WTC11 (cell line): ENCODE measurements around the gene LYST. TPM values are rescaled to one million over a fixed set of nuclear protein-coding genes. Genes with fewer than 3 reads are reported as not detected.
A peak's percentile ranks its signal among the peaks of the same experiment; 100 is the strongest.

Experiments used
- ATAC-seq: fragments of 200-7000 bp; cut with Tn5 transposase; 2 replicates; pipeline ENCODE4 v1.10.0; 2021; ENCODE audit warnings: mild to moderate bottlenecking, moderate library complexity
- CTCF ChIA-PET: fragments of 300-600 bp; sonication (Branson Sonifier 250); formaldehyde crosslinking; loops from one replicate; lab custom pipeline; 2021; ENCODE audit warnings: antibody characterized with exemption; lab: Charles Lee
- POLR2A ChIA-PET: fragments of 350-600 bp; sonication (Branson Sonifier 250); formaldehyde crosslinking; loops from one replicate; lab custom pipeline; 2021; ENCODE audit warnings: antibody characterized with exemption; lab: Charles Lee
- DNase-seq: peaks from one replicate; pipeline ENCODE4 v3.0.0; 2021; ENCODE audit warnings: low spot score
- H3K27ac Mint-ChIP-seq: 2 replicates; pipeline ENCODE4 v1.8.0; 2021; ENCODE audit warnings: mixed read lengths
- H3K27me3 Mint-ChIP-seq: 2 replicates; pipeline ENCODE4 v1.8.0; 2021; ENCODE audit warnings: low read depth, mild to moderate bottlenecking, moderate library complexity, mixed read lengths
- H3K36me3 Mint-ChIP-seq: 2 replicates; pipeline ENCODE4 v1.8.0; 2021; ENCODE audit warnings: mixed read lengths
- H3K4me1 Mint-ChIP-seq: 2 replicates; pipeline ENCODE4 v1.8.0; 2022; ENCODE audit warnings: mixed read lengths
- H3K4me3 Mint-ChIP-seq: 2 replicates; pipeline ENCODE4 v1.8.0; 2021; ENCODE audit warnings: mild to moderate bottlenecking, moderate library complexity, mixed read lengths
- H3K9me3 Mint-ChIP-seq: 2 replicates; pipeline ENCODE4 v1.8.0; 2021; ENCODE audit warnings: mixed read lengths
- CREB1 ChIP-seq: sonication (generic); formaldehyde crosslinking; IDR thresholded peaks from 2 replicates; pipeline ENCODE4 v1.8.0; 2023; ENCODE audit warnings: mild to moderate bottlenecking, missing genetic modification reagents
- CREM ChIP-seq: sonication (generic); formaldehyde crosslinking; IDR thresholded peaks from 2 replicates; pipeline ENCODE4 v1.8.1; 2022; ENCODE audit warnings: mild to moderate bottlenecking, missing genetic modification reagents, moderate library complexity
- ELF4 ChIP-seq: sonication (generic); formaldehyde crosslinking; IDR thresholded peaks from 2 replicates; pipeline ENCODE4 v1.8.1; 2022; ENCODE audit warnings: low read depth, mild to moderate bottlenecking, moderate library complexity, missing genetic modification reagents
- ESRRA ChIP-seq: sonication (generic); formaldehyde crosslinking; IDR thresholded peaks from 2 replicates; pipeline ENCODE4 v1.8.1; 2022; ENCODE audit warnings: mild to moderate bottlenecking, missing genetic modification reagents, borderline replicate concordance
- FOXP1 ChIP-seq: sonication (generic); formaldehyde crosslinking; IDR thresholded peaks from 2 replicates; pipeline ENCODE4 v1.8.0; 2022; ENCODE audit warnings: missing genetic modification reagents, mild to moderate bottlenecking, moderate library complexity, borderline replicate concordance
- GABPB1 ChIP-seq: sonication (generic); formaldehyde crosslinking; IDR thresholded peaks from 2 replicates; pipeline ENCODE4 v1.8.1; 2023; ENCODE audit warnings: mild to moderate bottlenecking, missing genetic modification reagents
- IRF2 ChIP-seq: sonication (generic); formaldehyde crosslinking; IDR thresholded peaks from 2 replicates; pipeline ENCODE4 v1.8.0; 2022; ENCODE audit warnings: low read depth, missing genetic modification reagents, borderline replicate concordance
- PRDM15 ChIP-seq: sonication (generic); formaldehyde crosslinking; IDR thresholded peaks from 2 replicates; pipeline ENCODE4 v1.8.0; 2022; ENCODE audit warnings: missing genetic modification reagents
- TEAD1 ChIP-seq: sonication (generic); formaldehyde crosslinking; IDR thresholded peaks from 2 replicates; pipeline ENCODE4 v1.8.0; 2022; ENCODE audit warnings: mild to moderate bottlenecking, missing genetic modification reagents
- ZBTB21 ChIP-seq: sonication (generic); formaldehyde crosslinking; IDR thresholded peaks from 2 replicates; pipeline ENCODE4 v1.8.1; 2023; ENCODE audit warnings: mild to moderate bottlenecking, missing genetic modification reagents, borderline replicate concordance
- total RNA-seq: library from RNA; stranded (reverse); gene quantifications from 3 replicates; pipeline ENCODE4 v1.2.3, GENCODE V29; 2021
- TF ChIP-seq, protein P1 (sequence below): sonication (generic); formaldehyde crosslinking; IDR thresholded peaks from 2 replicates; pipeline ENCODE4 v1.8.0; 2022; ENCODE audit warnings: mild to moderate bottlenecking, missing genetic modification reagents
- TF ChIP-seq, protein P2 (sequence below): sonication (generic); formaldehyde crosslinking; IDR thresholded peaks from 2 replicates; pipeline ENCODE4 v1.8.0; 2022; ENCODE audit warnings: mild to moderate bottlenecking, missing genetic modification reagents
- TF ChIP-seq, protein P3 (sequence below): fragments of 250-450 bp; sonication (Bioruptor Pico); IDR thresholded peaks from 2 replicates; pipeline ENCODE4 v1.9.0; 2021; ENCODE audit warnings: mild to moderate bottlenecking
- TF ChIP-seq, protein P4 (sequence below): sonication (generic); formaldehyde crosslinking; IDR thresholded peaks from 2 replicates; pipeline ENCODE4 v1.8.0; 2022; ENCODE audit warnings: mild to moderate bottlenecking, missing genetic modification reagents
- TF ChIP-seq, protein P5 (sequence below): fragments of 250-450 bp; sonication (Bioruptor Pico); IDR thresholded peaks from 2 replicates; pipeline ENCODE4 v1.9.0; 2021; ENCODE audit warnings: mild to moderate bottlenecking
- TF ChIP-seq, protein P6 (sequence below): sonication (generic); formaldehyde crosslinking; IDR thresholded peaks from 2 replicates; pipeline ENCODE4 v1.8.1; 2023; ENCODE audit warnings: mild to moderate bottlenecking, missing genetic modification reagents, moderate library complexity

Gene LYST
- total RNA-seq, 1 experiment from 2014 or later = 0.59 TPM

DNA sequence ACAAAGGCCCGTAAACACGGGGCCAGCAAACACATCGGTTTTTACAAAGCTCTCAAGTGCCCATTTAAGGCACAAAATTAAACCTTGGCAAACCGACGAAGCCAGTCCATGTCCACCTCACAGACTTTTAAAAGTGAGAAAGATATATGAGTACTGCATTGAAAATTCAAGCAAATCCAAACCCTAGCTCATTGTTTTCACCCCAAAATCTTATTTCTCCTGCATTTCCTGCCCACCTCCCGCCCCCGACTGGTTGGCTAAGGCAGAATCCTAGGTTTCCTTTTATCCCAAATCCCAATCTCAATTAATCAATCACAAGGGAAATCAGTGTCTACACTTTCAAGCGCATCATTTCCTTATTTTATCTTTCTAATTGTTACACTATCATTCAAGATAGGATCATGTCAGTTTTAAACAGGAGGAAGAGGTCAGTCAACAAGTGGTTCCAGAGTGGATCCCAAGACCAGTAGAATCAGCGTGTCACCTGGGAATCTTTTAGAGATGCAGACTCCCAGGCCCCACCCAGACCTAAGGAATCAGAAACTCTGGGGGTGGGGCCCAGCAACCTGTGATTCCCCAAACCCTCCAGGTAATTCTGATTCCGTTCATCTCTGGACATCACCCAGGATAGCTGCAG is 215.4 kb downstream of the LYST start (continued):
- TF ChIP-seq, protein P1, sequence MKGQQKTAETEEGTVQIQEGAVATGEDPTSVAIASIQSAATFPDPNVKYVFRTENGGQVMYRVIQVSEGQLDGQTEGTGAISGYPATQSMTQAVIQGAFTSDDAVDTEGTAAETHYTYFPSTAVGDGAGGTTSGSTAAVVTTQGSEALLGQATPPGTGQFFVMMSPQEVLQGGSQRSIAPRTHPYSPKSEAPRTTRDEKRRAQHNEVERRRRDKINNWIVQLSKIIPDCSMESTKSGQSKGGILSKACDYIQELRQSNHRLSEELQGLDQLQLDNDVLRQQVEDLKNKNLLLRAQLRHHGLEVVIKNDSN (CRISPR knock-in tag) = no peak
- TF ChIP-seq, protein P2, sequence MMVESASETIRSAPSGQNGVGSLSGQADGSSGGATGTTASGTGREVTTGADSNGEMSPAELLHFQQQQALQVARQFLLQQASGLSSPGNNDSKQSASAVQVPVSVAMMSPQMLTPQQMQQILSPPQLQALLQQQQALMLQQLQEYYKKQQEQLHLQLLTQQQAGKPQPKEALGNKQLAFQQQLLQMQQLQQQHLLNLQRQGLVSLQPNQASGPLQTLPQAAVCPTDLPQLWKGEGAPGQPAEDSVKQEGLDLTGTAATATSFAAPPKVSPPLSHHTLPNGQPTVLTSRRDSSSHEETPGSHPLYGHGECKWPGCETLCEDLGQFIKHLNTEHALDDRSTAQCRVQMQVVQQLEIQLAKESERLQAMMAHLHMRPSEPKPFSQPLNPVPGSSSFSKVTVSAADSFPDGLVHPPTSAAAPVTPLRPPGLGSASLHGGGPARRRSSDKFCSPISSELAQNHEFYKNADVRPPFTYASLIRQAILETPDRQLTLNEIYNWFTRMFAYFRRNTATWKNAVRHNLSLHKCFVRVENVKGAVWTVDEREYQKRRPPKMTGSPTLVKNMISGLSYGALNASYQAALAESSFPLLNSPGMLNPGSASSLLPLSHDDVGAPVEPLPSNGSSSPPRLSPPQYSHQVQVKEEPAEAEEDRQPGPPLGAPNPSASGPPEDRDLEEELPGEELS = no peak
- no peak for TF ChIP-seq PRDM15 (CRISPR knock-in tag)
- no peak for TF ChIP-seq ESRRA (CRISPR knock-in tag)
- TF ChIP-seq CREB1 (CRISPR knock-in tag) = no peak
- TF ChIP-seq, protein P3, sequence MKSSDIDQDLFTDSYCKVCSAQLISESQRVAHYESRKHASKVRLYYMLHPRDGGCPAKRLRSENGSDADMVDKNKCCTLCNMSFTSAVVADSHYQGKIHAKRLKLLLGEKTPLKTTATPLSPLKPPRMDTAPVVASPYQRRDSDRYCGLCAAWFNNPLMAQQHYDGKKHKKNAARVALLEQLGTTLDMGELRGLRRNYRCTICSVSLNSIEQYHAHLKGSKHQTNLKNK (CRISPR knock-in tag) = no peak

- ChIA-PET CTCF (interaction anchor here (0.8 to 1.7 kb wide), 5 partner anchors 49 to 193 kb away, joined by 3 to 5 read pairs (median 3); partner anchors contain the start of gene B3GALNT2), POLR2A (interaction anchor here (1.1 to 1.6 kb wide), 2 partner anchors 8 to 9 kb away, joined by 4 to 9 read pairs; no protein-coding TSS in a partner anchor)
- Mint-ChIP-seq H3K27me3 (peaks cover 21% of the 10 kb centered on the region), H3K27ac (peak overlapping the region; percentile 96), H3K9me3 (no peaks in the 10 kb centered on the region), H3K4me1 (peaks cover 43% of the 10 kb centered on the region), H3K4me3 (peak overlapping the region; percentile 91), H3K36me3 (no peaks in the 10 kb centered on the region)
- ATAC-seq (peak; percentile 82), DNase-seq (peak; percentile 73)
- TF ChIP-seq GABPB1 (CRISPR knock-in tag) (peak; percentile 55; the same call in 1 of the 2 replicates), ELF4 (no peak), ZBTB21 (CRISPR knock-in tag) (0 out of 2 replicates have a peak, but pooled peaks have one; percentile 55), TEAD1 (CRISPR knock-in tag) (peak; percentile 50; the same call in 1 of the 2 replicates), PRDM15 (CRISPR knock-in tag) (0 out of 2 replicates have a peak, but pooled peaks have one; percentile 6), IRF2 (no peak), CREM (CRISPR knock-in tag) (no peak), FOXP1 (CRISPR knock-in tag) (0 out of 2 replicates have a peak, but pooled peaks have one; percentile 28)
- TF ChIP-seq, protein P4, sequence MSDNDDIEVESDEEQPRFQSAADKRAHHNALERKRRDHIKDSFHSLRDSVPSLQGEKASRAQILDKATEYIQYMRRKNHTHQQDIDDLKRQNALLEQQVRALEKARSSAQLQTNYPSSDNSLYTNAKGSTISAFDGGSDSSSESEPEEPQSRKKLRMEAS (CRISPR knock-in tag) = peak; percentile 56; the same call in 1 of the 2 replicates
- TF ChIP-seq, protein P5, sequence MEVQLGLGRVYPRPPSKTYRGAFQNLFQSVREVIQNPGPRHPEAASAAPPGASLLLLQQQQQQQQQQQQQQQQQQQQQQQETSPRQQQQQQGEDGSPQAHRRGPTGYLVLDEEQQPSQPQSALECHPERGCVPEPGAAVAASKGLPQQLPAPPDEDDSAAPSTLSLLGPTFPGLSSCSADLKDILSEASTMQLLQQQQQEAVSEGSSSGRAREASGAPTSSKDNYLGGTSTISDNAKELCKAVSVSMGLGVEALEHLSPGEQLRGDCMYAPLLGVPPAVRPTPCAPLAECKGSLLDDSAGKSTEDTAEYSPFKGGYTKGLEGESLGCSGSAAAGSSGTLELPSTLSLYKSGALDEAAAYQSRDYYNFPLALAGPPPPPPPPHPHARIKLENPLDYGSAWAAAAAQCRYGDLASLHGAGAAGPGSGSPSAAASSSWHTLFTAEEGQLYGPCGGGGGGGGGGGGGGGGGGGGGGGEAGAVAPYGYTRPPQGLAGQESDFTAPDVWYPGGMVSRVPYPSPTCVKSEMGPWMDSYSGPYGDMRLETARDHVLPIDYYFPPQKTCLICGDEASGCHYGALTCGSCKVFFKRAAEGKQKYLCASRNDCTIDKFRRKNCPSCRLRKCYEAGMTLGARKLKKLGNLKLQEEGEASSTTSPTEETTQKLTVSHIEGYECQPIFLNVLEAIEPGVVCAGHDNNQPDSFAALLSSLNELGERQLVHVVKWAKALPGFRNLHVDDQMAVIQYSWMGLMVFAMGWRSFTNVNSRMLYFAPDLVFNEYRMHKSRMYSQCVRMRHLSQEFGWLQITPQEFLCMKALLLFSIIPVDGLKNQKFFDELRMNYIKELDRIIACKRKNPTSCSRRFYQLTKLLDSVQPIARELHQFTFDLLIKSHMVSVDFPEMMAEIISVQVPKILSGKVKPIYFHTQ = no peak
- TF ChIP-seq, protein P6, sequence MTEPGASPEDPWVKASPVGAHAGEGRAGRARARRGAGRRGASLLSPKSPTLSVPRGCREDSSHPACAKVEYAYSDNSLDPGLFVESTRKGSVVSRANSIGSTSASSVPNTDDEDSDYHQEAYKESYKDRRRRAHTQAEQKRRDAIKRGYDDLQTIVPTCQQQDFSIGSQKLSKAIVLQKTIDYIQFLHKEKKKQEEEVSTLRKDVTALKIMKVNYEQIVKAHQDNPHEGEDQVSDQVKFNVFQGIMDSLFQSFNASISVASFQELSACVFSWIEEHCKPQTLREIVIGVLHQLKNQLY (CRISPR knock-in tag) = no peak
These were observed 216.2 kb downstream of the LYST start for GRCh38 chr1:235650341-235651169.
